GM19463 (cell line): ENCODE measurements around the gene ZMYND10.
A peak's percentile ranks its signal among the peaks of the same experiment; 100 is the strongest.
"Not testable (repeated sequence)": the region's sequence is repeated elsewhere in the genome, so short reads cannot be mapped to it uniquely, and the experiment has no call there.

Experiments used
- ATAC-seq: cut with Tn5 transposase; IDR thresholded peaks from one replicate; pipeline ENCODE4 v1.9.1; 2021; ENCODE audit warnings: mild to moderate bottlenecking, moderate library complexity; ENCODE audit not compliant: unreplicated experiment

Gene ZMYND10

DNA sequence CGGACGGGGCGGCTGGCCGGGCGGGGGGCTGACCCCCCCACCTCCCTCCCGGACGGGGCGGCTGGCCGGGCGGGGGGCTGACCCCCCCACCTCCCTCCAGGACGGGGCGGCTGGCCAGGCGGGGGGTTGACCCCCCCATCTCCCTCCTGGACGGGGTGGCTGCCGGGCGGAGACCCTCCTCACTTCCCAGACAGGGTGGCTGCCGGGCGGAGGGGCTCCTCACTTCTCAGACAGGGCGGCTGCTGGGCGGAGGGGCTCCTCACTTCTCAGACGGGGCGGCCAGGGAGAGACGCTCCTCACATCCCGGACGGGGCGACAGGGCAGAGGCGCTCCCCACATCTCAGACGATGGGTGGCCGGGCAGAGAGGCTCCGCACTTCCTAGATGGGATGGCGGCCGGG is 33.5 kb downstream of the ZMYND10 start:
- ATAC-seq: not testable (repeated sequence)

DNA sequence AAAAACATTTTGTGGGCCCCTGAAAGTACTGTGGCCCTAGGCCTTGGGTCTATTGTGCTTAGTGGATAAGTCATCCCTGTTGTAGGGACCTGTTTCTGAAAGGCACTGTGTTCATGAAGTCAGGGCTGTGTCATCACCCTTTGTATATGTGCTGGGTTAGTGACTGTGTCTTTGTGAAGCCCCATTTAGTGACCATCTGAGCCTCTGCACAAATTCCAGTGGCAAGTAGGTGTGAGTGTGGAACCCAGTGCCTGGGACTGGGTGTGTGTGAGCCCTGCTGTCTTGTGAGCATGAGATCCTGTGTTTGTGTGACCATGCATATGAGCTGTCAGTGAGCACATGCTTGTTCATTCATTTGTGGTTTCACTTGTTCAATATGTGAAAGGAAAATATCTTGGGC is 40.9 kb downstream of the ZMYND10 start:
- ATAC-seq: no peak

DNA sequence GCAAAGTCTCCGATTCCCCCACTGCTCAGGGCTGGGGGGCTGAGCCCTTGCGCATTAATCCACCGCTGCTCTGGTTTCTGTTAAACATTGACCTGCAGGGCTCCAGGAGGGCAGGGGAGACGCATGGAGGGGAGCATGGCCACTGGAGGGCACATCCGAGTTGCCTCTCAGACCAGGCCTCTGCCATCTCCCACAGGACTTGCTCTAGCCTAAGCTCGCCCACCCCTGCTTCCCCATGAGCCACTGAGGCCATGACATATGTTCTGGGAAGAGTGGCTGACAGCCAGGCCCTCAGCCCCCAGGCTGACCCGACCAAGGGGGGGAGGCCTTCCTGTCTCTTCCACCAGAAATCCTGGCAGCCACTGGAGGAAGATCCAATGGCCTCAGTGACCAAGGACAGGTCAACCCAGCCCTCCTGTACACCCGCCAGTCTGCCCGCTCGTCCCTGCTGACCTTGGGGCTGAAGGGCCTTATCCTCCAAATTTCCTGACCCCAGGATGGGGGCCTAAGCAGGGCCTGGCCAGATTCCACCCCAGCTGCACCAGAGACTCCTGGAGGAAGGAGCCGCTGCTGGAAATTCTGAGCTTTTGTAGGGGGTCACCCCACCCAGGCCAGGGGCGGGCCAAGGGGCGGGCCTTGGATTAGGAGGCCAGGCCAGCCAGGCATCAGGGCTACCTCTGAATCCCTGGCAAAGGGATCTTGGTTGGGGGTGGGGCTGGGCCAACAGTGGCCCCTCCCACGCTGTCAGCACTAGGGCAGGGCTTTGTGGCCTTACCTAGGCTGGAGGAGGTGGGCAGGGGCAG is 42.3 kb downstream of the ZMYND10 start, which contains the start of gene HYAL1:
HYAL1 (minus strand) TSS at position 562 of the 803 bp plus-strand sequence. CDS start 618 bp downstream, outside the sequence.
- no peak for ATAC-seq

DNA sequence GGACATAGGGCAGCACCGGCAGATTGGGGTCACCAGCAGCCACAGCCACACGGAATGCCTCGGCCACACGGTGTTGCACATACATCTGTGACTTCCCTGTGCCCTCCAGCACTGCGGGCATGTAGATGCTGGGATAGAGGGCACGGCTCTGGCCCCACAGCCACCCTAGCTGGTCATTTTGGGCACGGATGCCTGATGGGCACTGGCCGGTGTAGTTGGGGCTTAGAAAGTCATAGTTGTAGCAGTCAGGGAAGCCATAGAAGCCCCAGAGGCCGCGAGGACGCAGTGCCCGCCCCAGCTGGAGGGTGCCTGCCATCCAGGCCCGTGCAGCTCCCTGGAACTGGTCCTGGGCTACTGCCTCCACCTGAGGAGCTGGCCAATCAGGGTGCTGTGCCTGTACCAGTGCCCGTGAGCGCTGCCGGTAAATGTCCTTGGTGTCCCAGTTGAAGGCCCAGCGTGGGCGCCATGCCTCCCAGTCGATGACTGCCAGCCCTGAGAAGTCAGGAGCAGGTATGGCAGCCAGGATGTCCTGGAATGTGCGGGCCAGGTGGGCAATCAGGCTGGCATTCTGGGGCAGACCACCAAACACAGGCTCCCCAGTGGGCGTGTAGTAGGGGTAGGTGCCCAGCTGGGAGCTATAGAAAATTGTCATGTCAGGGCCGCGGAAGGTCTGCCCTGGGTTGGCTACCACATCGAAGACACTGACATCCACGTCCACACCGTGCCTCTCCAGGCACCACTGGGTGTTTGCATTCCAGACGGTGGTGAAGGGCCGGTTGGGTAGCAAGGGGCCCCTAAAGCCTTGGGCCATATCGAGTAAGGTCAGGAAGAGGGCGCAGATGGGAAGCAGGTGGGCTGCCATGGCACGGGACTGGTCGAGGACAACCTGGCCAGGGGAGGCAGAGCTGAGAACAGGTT is 43.2 kb downstream of the ZMYND10 start:
- no peak for ATAC-seq

DNA sequence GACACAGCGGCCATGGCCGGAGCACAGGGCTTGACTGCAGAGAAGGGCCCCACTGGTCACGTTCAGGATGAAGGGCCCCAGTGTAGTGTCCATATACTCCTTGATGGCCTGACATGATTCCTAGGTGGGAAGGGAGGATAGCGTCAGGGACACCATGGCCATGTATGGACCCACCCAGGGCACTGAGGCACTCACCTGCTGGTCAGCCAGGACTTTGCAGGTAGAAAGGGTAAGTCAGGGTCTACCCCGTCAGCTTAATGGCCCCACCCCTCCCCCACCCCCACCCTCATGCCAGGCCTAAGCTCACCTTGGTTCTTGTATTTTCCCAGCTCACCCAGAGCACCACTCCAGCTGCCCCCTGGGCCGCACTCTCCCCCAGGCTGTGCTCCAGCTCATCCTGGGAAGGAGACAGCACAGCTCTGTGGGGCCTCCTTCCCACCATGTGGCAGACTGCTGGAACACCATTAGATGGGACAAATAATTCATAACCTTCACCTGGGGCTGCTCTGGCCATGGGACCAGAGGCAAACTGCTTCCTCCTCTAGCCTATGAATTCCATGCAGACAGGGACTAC is 44.8 kb downstream of the ZMYND10 start:
- no peak for ATAC-seq

DNA sequence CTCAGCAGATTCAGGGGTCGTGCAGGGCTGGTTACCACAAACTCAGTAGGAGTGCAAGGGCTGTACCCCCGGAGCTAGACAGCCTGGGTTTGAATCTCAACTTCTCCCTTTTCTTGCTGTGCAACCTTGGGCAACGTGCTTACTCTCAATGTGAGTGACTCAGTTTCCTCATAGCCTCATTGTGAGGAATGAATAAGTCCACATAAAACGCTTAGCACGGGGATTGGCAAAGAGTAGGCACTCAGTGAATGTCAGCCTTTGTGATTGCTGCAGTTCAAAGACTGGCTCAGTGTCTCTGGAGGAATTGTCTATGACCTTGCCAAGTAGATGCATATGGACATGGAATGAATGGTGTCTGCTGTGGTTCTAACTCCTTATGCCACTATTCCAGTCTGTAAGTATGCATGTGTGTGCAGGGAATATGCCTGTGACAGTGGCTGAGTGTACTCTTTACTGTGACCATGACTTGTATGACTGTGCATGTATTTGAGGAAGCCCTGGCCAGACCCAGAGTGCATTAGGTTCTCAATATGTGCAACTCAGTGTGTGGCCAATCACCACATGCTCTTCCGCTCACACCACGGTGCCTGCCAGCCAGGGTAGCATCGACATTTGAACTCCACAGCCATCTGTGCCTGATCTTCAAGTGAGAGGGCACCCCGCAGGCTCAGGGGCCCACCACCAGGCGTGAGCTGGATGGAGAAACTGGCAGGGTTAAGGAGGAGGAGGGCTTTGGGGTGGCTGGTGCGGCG is 45.4 kb downstream of the ZMYND10 start:
- no peak for ATAC-seq

DNA sequence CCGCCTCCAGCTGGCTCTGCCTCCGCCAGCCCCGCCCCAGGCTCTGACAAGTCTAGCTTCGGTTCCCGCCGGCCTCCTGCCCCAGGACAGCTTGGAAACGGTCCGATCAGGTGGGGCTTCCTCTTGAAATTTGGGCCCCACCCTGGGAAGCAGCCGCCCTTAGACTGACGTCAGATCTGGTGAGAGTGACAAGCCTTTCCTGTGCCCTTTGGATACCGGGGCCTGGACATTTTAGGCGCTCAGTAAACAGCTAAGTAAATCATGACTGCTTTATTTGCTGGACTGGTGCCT is 45.9 kb downstream of the ZMYND10 start:
- ATAC-seq: no peak

DNA sequence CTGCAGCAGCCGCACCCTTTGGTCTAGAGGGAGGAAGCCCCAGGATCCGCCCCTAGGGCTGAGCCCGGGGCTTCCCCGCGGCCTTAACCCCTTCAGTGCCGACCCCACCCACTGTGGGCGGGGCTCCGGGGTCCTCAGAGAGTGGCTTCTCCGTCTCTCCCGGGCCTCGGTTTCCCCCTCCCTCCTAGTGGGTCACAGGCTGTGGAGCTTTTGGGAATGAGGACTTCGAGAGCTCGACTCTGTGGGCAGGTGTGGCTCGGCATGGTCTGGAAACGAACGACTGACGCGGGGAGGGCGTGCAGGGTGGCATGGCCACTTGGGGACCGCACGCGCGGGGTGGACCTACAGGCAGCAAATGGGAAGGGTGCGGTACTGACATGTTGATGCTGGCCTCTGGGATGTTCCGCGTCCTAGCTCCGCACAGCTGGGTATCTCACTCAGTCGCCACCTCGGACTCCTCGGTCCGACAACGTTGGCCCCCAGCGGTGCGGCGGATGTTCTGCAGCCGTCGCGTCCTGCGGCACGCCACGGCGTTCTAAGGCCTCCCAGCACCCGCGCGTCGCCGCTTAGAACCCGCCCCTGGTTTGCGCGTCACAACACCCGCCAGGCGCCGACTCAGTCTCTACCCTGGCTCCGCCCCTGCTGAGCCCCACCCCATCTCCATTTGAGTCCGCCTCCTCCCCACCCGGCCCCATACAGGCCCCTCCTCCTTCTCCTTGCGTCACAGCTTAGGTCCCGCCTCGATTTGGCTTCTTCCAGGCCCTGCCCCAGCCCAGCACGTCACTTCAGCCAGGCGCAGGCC is 46.5 kb downstream of the ZMYND10 start, which contains the start of the genes HYAL3 and NAA80:
HYAL3 (minus strand) TSS at position 570 of the 802 bp plus-strand sequence. CDS start 3,803 bp downstream, outside the sequence.
NAA80 (minus strand) TSS at position 570 of the 802 bp plus-strand sequence. CDS start 1,942 bp downstream, outside the sequence.
- ATAC-seq: peak; percentile 85

DNA sequence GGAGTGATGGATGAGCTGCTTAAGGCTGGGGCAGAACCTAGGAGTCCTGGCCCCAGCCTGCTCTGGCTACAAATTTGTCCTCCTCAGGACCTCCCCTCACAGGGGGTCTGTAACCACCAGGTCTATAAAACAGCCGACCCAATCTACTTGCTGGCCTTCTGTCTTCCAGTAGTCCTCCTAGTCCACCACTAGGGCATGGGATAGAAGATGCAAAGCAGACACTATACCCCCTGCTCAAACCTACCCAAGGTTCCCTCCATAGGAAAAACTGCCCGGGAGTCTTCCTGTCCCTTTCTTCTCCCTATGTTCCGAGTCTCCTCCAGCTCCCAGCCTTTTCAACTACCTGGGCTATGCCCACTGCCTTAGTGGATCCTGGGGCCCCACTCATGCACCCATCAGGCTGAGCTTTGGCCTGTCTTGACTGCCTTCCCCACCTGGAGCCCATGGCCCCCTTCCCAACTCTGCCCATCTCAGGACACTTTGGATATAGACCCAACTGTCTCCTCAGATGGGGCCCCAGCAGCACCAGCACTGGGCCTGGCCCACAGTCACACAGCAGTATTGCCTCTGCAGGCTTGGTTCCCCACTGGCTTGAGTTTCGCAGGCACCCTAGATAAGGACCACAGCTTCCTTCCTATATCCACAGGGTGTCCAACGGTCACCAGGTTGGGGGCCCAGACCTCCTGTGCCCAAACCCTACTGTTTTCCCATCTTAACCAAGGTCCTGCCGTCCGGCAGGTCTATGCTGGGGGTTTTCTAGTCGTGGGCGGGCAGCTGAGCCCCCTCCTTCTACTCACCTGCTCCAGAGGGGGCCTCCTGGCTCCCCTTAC is 47.4 kb downstream of the ZMYND10 start:
- no peak for ATAC-seq

DNA sequence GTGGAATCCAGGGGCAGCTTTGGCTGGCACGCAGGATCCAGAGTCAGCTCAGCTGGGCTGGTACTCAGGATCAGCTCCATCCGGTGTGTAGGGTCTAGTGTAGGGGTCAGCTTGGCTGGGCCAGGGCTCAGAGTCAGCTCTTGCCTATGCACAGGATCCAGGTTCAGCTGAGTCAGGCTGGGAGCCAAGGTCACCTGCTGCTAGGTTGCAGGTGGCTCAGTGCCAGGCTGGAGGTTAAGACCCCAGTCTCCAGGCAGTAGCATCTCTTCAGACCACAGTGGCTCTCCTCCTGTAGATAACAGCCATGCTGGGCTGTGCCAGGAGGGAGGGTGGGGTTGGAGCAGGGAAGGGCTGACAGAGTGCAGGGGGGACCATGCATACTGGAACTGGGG is 48.2 kb downstream of the ZMYND10 start:
- no peak for ATAC-seq

DNA sequence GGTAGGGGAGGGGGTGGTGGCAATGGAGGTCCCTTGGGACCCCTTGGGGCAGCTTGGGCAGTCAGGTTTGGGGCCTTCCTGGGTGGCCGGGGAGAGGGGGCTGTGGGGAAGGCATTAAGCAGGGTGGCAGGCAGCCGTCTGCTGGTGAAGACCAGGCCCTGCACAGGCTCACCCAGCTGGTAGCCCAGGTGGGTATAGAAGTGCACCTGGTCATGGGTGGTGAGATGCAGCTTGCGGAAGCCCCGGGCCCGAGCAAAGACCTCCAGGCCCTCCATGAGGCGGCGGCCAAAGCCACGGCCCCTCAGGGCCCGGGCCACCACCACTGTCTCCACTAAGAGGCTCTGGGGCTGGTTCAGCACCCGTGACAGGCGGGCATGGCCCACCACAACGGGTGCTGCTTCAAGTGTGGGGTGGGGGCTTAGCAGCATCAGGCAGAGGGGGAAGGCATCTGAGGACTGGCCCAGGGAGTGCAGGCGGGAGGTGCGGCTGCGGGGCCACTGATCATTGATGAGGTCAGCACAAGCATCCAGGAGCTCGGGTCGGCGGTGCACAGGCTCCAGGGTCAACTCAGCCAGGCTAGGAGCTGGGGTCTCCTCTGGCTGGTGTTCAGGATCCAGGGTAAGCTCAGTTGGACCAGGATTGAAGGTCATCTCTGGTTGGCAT is 48.7 kb downstream of the ZMYND10 start:
- ATAC-seq: no peak

DNA sequence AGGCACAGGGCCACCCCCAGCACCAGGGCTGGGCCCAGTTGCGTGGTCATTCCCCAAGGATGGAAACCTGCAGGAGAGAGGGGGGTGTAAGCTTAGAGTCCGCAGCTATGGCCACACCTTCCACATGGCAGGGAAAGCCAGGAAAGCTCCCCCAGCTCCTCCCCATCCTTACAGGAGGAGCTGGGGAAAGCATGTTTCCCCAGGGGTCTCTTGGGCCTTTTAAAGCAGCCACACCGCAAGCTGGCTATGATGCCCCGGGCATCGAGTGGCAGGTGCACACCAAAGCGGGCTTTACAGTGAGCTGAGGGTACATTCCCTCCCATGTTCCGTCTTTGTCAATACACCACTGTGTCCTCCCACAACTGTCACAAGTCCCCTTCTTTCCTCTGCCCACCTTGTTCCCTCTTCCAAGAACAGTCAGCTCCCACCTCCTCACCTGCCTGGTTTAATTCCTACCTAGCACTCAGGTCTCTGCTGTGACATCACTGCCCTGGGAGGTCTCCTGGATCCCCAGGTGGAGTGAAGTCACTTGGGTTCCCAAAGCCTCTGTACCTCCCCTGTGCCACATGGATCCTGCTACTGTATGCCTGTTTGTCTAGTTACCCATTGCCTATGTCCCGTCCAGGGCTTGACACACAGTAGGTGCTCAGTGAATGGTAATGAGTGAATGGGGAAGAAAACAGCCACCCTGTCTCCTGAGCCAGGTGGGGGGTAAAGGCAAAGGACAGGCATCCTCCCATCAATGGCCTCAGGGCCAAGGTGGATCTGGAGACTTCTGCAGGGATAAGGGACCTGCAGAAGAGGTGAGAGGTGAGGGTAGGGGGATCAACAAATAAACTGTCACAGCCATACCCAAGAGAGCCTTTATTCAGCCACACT is 49.7 kb downstream of the ZMYND10 start:
- no peak for ATAC-seq

DNA sequence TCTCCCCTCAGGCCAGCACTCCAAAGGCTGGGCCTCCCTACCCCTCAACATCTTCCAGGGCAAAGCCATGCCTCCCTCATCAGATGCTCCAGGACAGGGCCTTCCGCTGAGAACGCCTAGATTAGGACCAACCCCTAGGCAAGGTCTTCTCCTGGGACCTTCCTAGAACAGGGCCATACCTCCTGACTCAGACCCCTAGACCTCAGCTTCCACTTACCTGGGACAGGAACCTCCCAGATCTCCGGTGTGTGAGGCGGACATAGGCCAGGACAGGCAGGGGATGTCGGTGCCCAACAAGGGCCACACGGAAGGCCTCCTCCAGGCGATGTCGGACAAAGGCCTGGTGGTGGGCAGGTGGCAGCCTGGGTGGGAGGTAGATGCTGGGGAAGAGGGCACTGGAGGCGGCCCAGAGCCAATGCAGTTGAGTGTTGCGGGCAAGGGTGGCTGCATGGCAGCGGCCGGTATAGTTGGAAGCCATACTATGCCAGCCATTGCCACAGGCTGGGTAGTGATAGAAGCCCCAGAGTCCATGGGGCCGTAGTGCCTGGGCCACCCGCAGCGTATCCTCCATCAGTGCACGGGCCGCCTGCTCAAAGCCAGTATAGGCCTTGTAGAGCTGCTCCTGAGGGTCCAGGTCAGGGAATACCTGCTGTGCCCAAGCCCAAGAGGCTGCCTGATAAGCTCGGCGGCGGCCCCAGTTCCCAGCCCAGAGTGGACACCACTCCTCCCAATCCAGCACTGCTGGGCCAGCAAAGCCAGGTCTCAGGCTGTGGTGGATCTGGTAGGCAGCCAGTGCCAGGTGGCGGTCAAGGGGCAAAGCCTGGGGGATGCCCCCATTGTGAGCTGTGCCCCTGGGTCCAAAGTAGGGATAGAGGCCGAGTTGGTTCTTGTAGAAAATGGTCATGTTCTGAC is 50.8 kb downstream of the ZMYND10 start:
- ATAC-seq: no peak

DNA sequence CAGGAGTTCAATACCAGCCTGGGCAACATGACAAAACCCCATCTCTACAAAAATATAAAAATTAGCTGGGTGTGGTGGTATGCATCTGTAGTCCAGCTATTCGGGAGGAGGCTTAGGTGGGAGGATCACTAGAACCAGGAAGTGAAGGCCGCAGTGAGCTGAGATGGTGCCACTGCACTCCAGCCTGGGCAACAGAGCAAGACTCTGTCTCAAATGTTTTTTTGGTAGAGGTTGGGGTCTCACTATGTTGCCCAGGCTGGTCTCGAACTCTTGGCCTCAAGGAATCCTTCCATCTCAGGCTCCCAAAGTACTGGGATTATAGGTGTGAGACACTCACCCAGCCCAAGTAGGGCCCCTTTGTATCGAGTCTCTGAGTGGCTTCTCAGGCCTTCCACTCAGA is 51.4 kb downstream of the ZMYND10 start:
- ATAC-seq: no peak

DNA sequence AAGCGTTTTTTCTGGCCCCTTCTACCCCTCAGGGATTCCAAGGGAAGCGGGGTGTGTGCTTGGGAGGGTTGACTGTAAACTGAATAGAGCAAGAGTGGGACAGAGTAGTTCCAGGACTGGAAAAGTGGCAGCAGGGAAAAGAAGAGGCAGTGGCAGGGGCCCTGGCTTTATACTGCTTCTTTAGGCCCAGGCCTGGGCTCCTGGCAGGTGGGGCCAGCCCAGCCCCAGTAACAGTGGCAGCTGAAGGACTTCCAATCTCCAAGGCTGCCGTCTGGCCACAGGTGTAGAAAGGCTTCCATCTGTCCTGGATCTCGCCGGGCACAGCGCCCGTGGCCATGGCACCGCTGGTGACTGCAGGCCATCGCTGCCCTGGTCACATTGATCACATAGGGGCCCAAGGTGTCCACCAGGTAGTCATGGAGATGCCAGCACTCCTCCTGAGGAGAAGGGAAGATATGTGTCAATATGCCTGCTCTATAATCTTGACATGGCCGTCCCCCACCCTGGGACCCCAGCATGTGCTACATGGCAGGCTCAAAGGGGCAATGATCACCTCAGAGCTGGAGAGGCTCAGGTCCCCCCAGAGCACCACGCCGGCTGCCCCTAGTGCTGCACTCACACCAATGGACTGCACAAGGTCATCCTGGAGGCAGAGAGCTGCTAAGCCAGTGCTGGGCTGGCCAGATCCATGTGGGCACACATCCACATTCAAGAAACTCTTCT is 52.3 kb downstream of the ZMYND10 start:
- no peak for ATAC-seq
